Astrocyte of the cerebellum (primary cell): ENCODE data around the gene ARHGAP15.

Experiments
- DNase-seq: peaks from one replicate; pipeline ENCODE4 v3.0.0-alpha.2; 2011; ENCODE audit warnings: low read depth
- H3K4me3 ChIP-seq: 2 replicates; pipeline ENCODE4 v1.5.1; 2011; ENCODE audit warnings: mild to moderate bottlenecking, low read depth, low read length, moderate library complexity
- in situ Hi-C: cut with HindIII; loops from 2 replicates; pipeline ENCODE4 v1.10.0; 2017; ENCODE audit warnings: low sequenced_read_pairs
- TF ChIP-seq, protein P1 (sequence below): IDR thresholded peaks from 2 replicates; pipeline ENCODE4 v1.5.1; 2012; ENCODE audit warnings: low read length, low read depth, moderate library complexity, mild to moderate bottlenecking; ENCODE audit errors: missing control alignments

Gene ARHGAP15

DNA sequence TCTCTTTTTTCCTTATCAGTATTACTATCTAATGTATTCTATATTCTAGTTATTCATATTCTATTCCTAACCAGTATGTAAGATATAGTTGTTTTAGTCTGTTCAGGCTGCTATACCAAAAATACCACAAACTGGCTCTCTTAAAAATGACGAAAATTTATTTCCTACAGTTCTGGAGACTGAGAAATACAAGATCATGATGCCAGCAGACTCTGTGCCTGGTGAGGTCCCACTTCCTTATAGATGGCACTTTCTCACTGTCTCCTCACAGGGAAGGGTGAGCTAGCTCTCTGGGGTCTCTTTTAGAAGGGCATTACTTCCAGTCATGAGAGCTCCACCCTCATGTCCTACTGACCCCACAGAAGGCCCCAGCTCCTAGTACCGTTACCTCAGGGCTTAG lies 4.8 kb upstream of the ARHGAP15 start:
- H3K4me3 ChIP-seq = no peak overlapping the region
- no peak for DNase-seq
- in situ Hi-C loops = no loop called here
- TF ChIP-seq, protein P1, sequence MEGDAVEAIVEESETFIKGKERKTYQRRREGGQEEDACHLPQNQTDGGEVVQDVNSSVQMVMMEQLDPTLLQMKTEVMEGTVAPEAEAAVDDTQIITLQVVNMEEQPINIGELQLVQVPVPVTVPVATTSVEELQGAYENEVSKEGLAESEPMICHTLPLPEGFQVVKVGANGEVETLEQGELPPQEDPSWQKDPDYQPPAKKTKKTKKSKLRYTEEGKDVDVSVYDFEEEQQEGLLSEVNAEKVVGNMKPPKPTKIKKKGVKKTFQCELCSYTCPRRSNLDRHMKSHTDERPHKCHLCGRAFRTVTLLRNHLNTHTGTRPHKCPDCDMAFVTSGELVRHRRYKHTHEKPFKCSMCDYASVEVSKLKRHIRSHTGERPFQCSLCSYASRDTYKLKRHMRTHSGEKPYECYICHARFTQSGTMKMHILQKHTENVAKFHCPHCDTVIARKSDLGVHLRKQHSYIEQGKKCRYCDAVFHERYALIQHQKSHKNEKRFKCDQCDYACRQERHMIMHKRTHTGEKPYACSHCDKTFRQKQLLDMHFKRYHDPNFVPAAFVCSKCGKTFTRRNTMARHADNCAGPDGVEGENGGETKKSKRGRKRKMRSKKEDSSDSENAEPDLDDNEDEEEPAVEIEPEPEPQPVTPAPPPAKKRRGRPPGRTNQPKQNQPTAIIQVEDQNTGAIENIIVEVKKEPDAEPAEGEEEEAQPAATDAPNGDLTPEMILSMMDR = no peak

DNA sequence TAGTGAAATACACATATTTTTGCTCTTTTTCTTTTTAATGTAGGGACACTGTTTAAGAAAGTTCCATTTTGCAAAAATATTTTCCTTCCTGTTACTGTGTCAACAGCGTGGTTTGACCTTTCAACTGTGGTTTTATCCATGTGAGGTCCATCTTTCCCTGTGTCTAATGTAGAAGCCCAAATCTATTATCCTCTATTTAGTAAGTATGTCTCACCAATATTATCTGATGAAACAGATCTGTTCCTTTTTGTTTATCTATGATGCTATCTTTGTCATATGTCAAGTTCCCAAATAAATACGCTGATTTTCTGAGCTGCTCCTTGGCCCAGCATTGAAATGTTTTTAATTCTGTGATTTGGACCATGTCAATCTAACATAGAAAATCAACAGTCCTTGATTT lies 3.5 kb upstream of the ARHGAP15 start:
- in situ Hi-C loops = no loop called here
- no peak overlapping the region for H3K4me3 ChIP-seq
- TF ChIP-seq, protein P1 = no peak
- DNase-seq = no peak

DNA sequence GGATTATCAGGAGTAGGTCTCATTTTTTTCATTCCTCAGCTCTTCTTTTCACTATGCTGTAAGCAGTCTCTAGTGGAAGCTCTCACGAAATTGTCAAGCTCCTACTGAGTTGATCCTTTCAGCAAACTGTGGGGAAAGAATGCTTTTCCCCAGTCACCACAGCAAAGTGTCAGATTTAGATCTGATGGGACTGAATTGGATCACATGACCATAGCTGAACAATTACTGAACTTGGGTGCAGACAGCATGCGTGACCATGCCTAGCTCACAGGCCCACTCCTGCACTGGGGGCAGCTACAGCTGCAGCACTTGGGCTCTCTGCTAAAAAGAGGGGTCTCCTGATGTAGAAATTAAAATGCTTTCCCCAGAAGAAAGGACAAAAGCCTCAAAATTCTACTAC lies 3.1 kb downstream of the ARHGAP15 start:
- TF ChIP-seq, protein P1 = no peak
- DNase-seq = no peak
- H3K4me3 ChIP-seq = no peak overlapping the region
- in situ Hi-C loops = no loop called here

DNA sequence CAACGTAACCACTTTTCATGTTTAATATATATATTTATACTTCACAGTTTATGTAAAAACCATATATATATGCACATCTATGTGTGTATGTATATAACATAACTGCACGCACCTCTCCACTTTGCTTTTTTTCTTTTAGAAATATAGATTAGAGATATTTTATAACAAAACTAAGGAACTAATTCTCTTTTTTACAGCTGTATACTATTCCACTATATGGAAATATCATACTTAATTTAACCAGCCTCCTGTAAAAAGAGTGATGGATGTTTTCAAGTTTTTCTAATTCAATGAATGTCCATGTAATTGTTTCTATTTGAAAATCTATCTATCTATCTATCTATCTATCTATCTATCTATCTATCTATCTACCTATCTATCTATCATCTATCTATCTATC lies 4.6 kb downstream of the ARHGAP15 start:
- no peak for DNase-seq
- in situ Hi-C loops = no loop called here
- no peak overlapping the region for H3K4me3 ChIP-seq
- TF ChIP-seq, protein P1 = no peak

DNA sequence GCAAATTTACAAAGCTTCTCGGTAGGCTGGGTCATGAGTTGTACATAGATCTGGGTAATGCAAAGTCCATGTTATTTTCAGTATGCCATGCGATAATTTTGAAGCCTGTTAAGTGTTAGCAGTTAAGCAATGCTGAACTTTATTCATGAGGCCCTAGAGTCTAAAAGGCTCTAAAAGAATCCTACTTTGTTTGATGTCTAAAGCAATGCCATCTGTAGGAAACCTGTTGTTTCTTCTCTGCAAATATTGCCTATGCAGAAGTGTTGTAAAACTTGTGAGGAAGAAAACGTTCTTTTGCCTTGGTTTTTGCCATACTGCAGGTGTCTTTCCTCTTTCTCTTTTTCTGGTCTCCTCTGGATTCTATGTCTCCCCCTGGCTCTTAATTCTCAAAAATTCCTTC lies 9.1 kb downstream of the ARHGAP15 start:
- no peak for DNase-seq
- in situ Hi-C loops = no loop called here
- H3K4me3 ChIP-seq = no peak overlapping the region
- TF ChIP-seq, protein P1 = no peak

DNA sequence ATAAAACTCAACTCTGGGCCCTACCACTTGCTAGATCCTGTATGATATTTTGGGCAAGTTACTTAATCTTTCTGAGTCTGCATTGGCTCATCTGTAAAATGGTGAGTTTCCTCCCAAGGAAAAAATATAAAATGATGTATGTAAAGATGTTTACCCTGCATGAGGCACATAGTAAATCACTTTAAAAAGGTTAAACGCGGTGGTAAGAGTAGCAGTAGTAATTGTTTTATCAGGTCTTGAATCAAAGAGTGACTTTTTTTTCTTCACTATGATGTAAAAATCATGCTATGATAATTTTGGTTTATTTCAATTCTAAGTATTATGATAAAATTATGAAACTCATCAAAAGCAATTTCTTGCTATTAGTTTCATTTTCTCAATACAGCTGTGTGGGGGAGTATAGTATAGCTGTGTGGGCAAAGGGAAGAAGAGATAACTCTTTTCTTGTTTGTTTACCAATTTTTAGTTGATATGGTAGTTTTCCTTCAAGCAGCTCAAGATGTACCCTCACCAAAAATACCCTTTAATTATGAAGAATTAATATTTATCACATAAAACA lies 10.7 kb downstream of the ARHGAP15 start:
- TF ChIP-seq, protein P1 = no peak
- no peak overlapping the region for H3K4me3 ChIP-seq
- in situ Hi-C loops = no loop called here
- no peak for DNase-seq
